Tibial nerve (tissue), 4 donors: ENCODE results near the gene BIRC3.

ENCODE experiments used
- CTCF ChIP-seq, 5 experiments: fragments of 200-600 bp in 3 of 5; fragments of 450-650 bp in 2 of 5; sonication (generic) in 3 of 5; IDR thresholded peaks; one replicate each; pipeline ENCODE4 v1.5.1; 2016 to 2019; ENCODE audit warnings: antibody characterized with exemption in 5 of 5, mild to moderate bottlenecking in 3 of 5, moderate library complexity in 2 of 5
- EP300 ChIP-seq, 2 donors: sonication (generic); formaldehyde crosslinking; IDR thresholded peaks; one replicate each; pipeline ENCODE4 v1.6.1; 2017; ENCODE audit warnings: antibody characterized with exemption in 2 of 2, mild to moderate bottlenecking in 1 of 2
- POLR2A ChIP-seq, 2 donors: fragments of 450-650 bp; IDR thresholded peaks; one replicate each; pipeline ENCODE4 v1.6.1; 2017; ENCODE audit warnings: antibody characterized with exemption in 2 of 2, mild to moderate bottlenecking in 2 of 2, moderate library complexity in 2 of 2

- TF ChIP-seq CTCF (IDR thresholded peaks at IDR 0.05) (no peak), POLR2A (IDR thresholded peaks at IDR 0.05) (no peak), EP300 (IDR thresholded peaks at IDR 0.05) (no peak)
Measured at GRCh38 chr11:102302241-102302640, 15.0 kb upstream of the BIRC3 start.
